Esophagus squamous epithelium (tissue), 5 donors: ENCODE measurements around the gene TARS2. TPM values are rescaled to one million over a fixed set of nuclear protein-coding genes. Genes with fewer than 3 reads are reported as not detected.

Experiments used
- DNase-seq: peaks from one replicate; lab custom pipeline; 2025; lab: John Stamatoyannopoulos, UW
- H3K27ac ChIP-seq, 4 donors: fragments of 200-600 bp; sonication (generic); one replicate each; pipeline ENCODE4 v1.5.1; 2016 to 2019; ENCODE audit warnings: mild to moderate bottlenecking in 1 of 4
- H3K27me3 ChIP-seq, 4 donors: fragments of 200-600 bp; sonication (generic); 1 replicate in 3 of 4; 2 replicates in 1 of 4; pipeline versions ENCODE4 v1.5.1 to v1.6.0; 2017 to 2021; ENCODE audit warnings: antibody characterized with exemption in 1 of 4
- H3K36me3 ChIP-seq, 3 donors: fragments of 200-600 bp; sonication (generic); one replicate each; pipeline ENCODE4 v1.5.1; 2016 to 2019
- H3K4me1 ChIP-seq, 3 donors: fragments of 200-600 bp; sonication (generic); one replicate each; pipeline ENCODE4 v1.5.1; 2017 to 2019
- H3K4me3 ChIP-seq, 4 donors: fragments of 200-600 bp; sonication (generic); 1 replicate in 3 of 4; 2 replicates in 1 of 4; pipeline ENCODE4 v1.5.1; 2016 to 2019; ENCODE audit warnings: mild to moderate bottlenecking in 2 of 4, moderate library complexity in 1 of 4
- H3K9me3 ChIP-seq, 3 donors: fragments of 200-600 bp; sonication (generic); one replicate each; pipeline ENCODE4 v1.5.1; 2016 to 2019
- CTCF ChIP-seq, 6 experiments: fragments of 450-650 bp in 4 of 6; fragments of 200-600 bp in 2 of 6; sonication (generic) in 2 of 6; IDR thresholded peaks; one replicate each; pipeline ENCODE4 v1.5.1; 2016 to 2019; ENCODE audit warnings: antibody characterized with exemption in 6 of 6, mild to moderate bottlenecking in 4 of 6, moderate library complexity in 4 of 6
- POLR2A ChIP-seq, 4 donors: fragments of 450-650 bp; IDR thresholded peaks; one replicate each; pipeline ENCODE4 v1.6.1; 2017; ENCODE audit warnings: antibody characterized with exemption in 4 of 4, mild to moderate bottlenecking in 4 of 4, moderate library complexity in 3 of 4
- WGBS, 2 donors: methylation state at CpG; one replicate each; pipeline ENCODE4 v1.1.5; 2018; 5-methylcytosine and 5-hydroxymethylcytosine counted together
- intact Hi-C: fragments of 100-400 bp; cut with DNase I; formaldehyde crosslinking; loops from one replicate; pipeline ENCODE4 v1.15.0; 2022
- total RNA-seq, 4 donors: library from RNA; depleted of rRNA; stranded (reverse); fragments of >200 nt; gene quantifications; one replicate each; pipeline ENCODE4 v1.1.0, GENCODE V29; 2016
- donor health status: DM: yes; HTN: yes; CAD: no.

The TARS2 gene
- total RNA-seq, 4 donors from 2014 or later, result 10.5 to 16.5 (median 13.7) TPM

DNA sequence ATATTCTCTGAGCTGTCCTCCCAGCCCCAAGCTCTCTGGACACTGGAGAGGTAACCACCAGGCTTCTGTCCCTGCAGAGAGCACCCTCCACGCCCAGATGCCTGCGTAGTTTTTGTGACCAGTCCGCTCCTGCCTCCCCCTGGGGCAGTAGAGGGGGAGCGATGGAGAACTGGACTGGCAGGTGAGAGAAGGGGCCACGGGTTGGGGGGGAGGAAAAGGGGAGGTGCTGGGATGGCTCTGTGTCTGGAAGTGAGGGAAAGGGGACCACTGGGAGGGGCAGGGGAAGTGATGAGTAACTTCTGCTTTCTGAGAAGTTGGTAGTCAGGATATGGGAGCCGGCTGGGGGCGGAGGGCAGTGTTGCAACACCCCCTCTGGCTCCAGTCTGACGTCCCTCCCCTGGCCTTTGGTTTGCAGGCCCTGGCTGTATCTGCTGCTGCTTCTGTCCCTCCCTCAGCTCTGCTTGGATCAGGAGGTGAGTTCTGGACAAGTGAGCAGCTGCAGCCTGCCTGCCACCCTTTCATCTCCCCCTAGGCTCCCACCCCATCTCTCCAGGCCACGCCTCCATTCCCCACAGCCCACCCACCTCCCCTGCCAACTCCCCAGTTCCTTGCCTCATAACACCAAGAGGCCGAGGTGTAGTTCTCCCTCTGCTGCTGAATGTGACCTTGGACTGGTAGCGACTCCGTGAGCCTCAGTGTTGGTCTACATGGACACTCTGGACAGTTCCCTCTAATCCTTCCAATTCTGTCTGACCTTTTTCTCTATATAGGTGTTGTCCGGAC lies 65.1 kb downstream of the TARS2 start:
- Histone ChIP-seq H3K4me1 (peaks cover 41 to 55% (median 42%) of the 10 kb centered on the region in 3 donors), H3K27ac (peak overlapping the region; percentile 88 to 96 (median 91)), H3K36me3 (peaks cover 0 to 45% (median 0%) of the 10 kb centered on the region in 3 donors), H3K27me3 (no peaks in the 10 kb centered on the region), H3K9me3 (no peaks in the 10 kb centered on the region), H3K4me3 (peak overlapping the region in 1 of 4 donors; percentile 6)
- DNase-seq, result peak; percentile 37
- intact Hi-C loops, result no loop called here
- 24% methylated on average over 8 to 11 of the region's 13 CpGs for WGBS, 2 donors
- TF ChIP-seq POLR2A (IDR thresholded peaks at IDR 0.05), result peak in 1 of 4 donors; percentile 32
- TF ChIP-seq CTCF (IDR thresholded peaks at IDR 0.05), result no peak

GRCh38 chr1:150552911-150553289 lies 65.7 kb downstream of the TARS2 start:
- peak overlapping the region in 1 of 4 donors; percentile 6 for H3K4me3 ChIP-seq
- no peak for TF ChIP-seq CTCF (IDR thresholded peaks at IDR 0.05)
- TF ChIP-seq POLR2A (IDR thresholded peaks at IDR 0.05), result no peak
- 90% methylated on average over 2 of the region's 12 CpGs; no CpG with 5 or more reads in 1 of the 2 donors for WGBS, 2 donors
- no peak for DNase-seq
- peaks cover 41 to 56% (median 42%) of the 10 kb centered on the region in 3 donors for H3K4me1 ChIP-seq
- no peaks in the 10 kb centered on the region for H3K27me3 ChIP-seq
- peaks cover 0 to 51% (median 0%) of the 10 kb centered on the region in 3 donors for H3K36me3 ChIP-seq
- intact Hi-C loops, result no loop called here
- H3K9me3 ChIP-seq, result no peaks in the 10 kb centered on the region
- peak overlapping the region; percentile 88 to 96 (median 91) for H3K27ac ChIP-seq

- Histone ChIP-seq H3K27me3 (no peaks in the 10 kb centered on the region), H3K4me3 (no peak overlapping the region), H3K27ac (peak overlapping the region; percentile 88 to 96 (median 91)), H3K9me3 (no peaks in the 10 kb centered on the region), H3K36me3 (peaks cover 0 to 58% (median 0%) of the 10 kb centered on the region in 3 donors), H3K4me1 (peaks cover 40 to 56% (median 42%) of the 10 kb centered on the region in 3 donors)
- DNase-seq, result no peak
- intact Hi-C loops, result no loop called here
- TF ChIP-seq POLR2A (IDR thresholded peaks at IDR 0.05) (no peak), CTCF (IDR thresholded peaks at IDR 0.05) (no peak)
- 71 to 80% methylated on average over 5 to 6 of the region's 23 CpGs for WGBS, 2 donors
These were observed 66.3 kb downstream of the TARS2 start for GRCh38 chr1:150553392-150554085.

- peaks cover 0 to 63% (median 0%) of the 10 kb centered on the region in 3 donors for H3K36me3 ChIP-seq
- no peaks in the 10 kb centered on the region for H3K27me3 ChIP-seq
- peak overlapping the region; percentile 23 to 96 (median 91) for H3K27ac ChIP-seq
- H3K9me3 ChIP-seq, result no peaks in the 10 kb centered on the region
- no peak for DNase-seq
- WGBS, 2 donors, result 87 to 100% methylated on average over 1 to 8 of the region's 8 CpGs
- intact Hi-C loops, result no loop called here
- H3K4me1 ChIP-seq, result peaks cover 43 to 59% (median 44%) of the 10 kb centered on the region in 3 donors
- no peak overlapping the region for H3K4me3 ChIP-seq
- TF ChIP-seq POLR2A (IDR thresholded peaks at IDR 0.05) (no peak), CTCF (IDR thresholded peaks at IDR 0.05) (no peak)
These were observed 66.8 kb downstream of the TARS2 start for GRCh38 chr1:150554086-150554452.
